Measurements from ENCODE around the gene OPN3. TPM values are rescaled to one million over a fixed set of nuclear protein-coding genes. Genes with fewer than 3 reads are reported as not detected.

Gene OPN3
- total RNA-seq, 1 experiment from 2014 or later = 10.0 TPM

DNA sequence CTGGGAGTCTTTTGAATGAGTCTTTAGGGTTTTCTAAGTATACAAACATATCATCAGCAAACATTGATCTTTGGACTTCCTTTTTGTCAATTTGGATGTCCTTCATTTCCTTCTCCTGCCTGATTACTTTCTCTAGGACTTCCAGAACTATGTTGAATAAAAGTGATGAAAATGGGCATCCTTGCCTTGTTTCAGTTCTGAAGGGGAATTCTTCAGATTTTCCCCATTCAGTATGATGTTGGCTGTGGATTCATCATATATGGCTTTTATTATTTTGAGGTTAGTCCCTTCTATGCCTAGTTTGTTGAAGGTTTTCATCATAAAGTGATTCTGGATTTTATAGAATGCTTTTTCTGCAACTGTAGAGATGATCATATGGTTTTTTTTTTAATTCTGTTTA lies 66.0 kb downstream of the OPN3 start:
- Mint-ChIP-seq H3K27ac (no peak overlapping the region), H3K4me1 (peaks cover 0 to 8% of the 10 kb centered on the region in 2 experiments; a peak in 1 of 4 replicates)
- no peak overlapping the region for H3K14ac ChIP-seq (ENCODE audit: insufficient read depth, low read length)

More for the DNA sequence above, 66.0 kb downstream of the OPN3 start:
- H3K18ac ChIP-seq (ENCODE audit: insufficient read length, low read depth, low read length) = no peak overlapping the region
- H2BK15ac ChIP-seq (ENCODE audit: low read depth, low read length) = no peak overlapping the region
- H2BK120ac ChIP-seq (ENCODE audit: low read depth, low read length, poor library complexity, severe bottlenecking) = no peak overlapping the region
- H3T11ph ChIP-seq (ENCODE audit: low read length) = no peak overlapping the region
- no peak overlapping the region for H3K4ac ChIP-seq (ENCODE audit: low read depth, low read length)
- H3K23ac ChIP-seq (ENCODE audit: insufficient read length, low read depth, low read length) = no peak overlapping the region
- H2AFZ ChIP-seq (ENCODE audit: low read length) = no peak overlapping the region
- no peak overlapping the region for H2BK5ac ChIP-seq (ENCODE audit: insufficient read length, low read length)
- no peaks in the 10 kb centered on the region for H3K9me3 ChIP-seq (ENCODE audit: control insufficient read depth, low read depth, low read length)
- H4K8ac ChIP-seq (replicated peaks; ENCODE audit: insufficient read length, low read depth, low read length) = no peak overlapping the region
- Mint-ChIP-seq H3K9me3 (peaks cover 2 to 4% of the 10 kb centered on the region in 2 experiments; a peak in 4 of 5 replicates), H3K4me3 (no peak overlapping the region), H3K36me3 (ENCODE audit: insufficient read depth in 1 of 3, low read depth in 3 of 3) (peaks cover 0 to 4% (median 0%) of the 10 kb centered on the region in 3 experiments; a peak in 1 of 7 replicates), H3K27me3 (ENCODE audit: low read depth) (no peaks in the 10 kb centered on the region; the same call in 1 of the 2 replicates)
- H4K91ac ChIP-seq (ENCODE audit: insufficient read length, low read depth, low read length) = no peak overlapping the region
- H3K23me2 ChIP-seq (ENCODE audit: insufficient read length, low read depth, low read length, poor library complexity, severe bottlenecking) = no peaks in the 10 kb centered on the region
- H3K4me2 ChIP-seq (ENCODE audit: insufficient read depth, insufficient read length, low read length) = no peak overlapping the region
- no peak overlapping the region for H2BK20ac ChIP-seq (ENCODE audit: low read depth, low read length, poor library complexity, severe bottlenecking)
- no peaks in the 10 kb centered on the region for H3K4me1 ChIP-seq (ENCODE audit: insufficient read depth, low read length)
- H2BK12ac ChIP-seq (ENCODE audit: insufficient read length, low read depth, low read length) = no peak overlapping the region
- H3K27ac ChIP-seq (ENCODE audit: insufficient read length, low read depth, low read length) = no peak overlapping the region
- no peaks in the 10 kb centered on the region for H4K20me1 ChIP-seq (ENCODE audit: control insufficient read depth, insufficient read depth, insufficient read length)
- no peaks in the 10 kb centered on the region for H3K79me1 ChIP-seq (ENCODE audit: insufficient read depth, low read depth, low read length, poor library complexity, severe bottlenecking)
- DNase-seq = no peak
- no peak overlapping the region for H3K9ac ChIP-seq (ENCODE audit: extremely low read depth, insufficient read length, low read length)
- H2AK5ac ChIP-seq (ENCODE audit: insufficient read length, low read length) = no peak overlapping the region
- no peak overlapping the region for H4K5ac ChIP-seq (ENCODE audit: insufficient read length, low read depth, low read length)
- TF ChIP-seq, protein P1, sequence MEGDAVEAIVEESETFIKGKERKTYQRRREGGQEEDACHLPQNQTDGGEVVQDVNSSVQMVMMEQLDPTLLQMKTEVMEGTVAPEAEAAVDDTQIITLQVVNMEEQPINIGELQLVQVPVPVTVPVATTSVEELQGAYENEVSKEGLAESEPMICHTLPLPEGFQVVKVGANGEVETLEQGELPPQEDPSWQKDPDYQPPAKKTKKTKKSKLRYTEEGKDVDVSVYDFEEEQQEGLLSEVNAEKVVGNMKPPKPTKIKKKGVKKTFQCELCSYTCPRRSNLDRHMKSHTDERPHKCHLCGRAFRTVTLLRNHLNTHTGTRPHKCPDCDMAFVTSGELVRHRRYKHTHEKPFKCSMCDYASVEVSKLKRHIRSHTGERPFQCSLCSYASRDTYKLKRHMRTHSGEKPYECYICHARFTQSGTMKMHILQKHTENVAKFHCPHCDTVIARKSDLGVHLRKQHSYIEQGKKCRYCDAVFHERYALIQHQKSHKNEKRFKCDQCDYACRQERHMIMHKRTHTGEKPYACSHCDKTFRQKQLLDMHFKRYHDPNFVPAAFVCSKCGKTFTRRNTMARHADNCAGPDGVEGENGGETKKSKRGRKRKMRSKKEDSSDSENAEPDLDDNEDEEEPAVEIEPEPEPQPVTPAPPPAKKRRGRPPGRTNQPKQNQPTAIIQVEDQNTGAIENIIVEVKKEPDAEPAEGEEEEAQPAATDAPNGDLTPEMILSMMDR (conservative IDR thresholded peaks at IDR 0.05) = no peak
- no peaks in the 10 kb centered on the region for H3K79me2 ChIP-seq (ENCODE audit: insufficient read depth, low read length)
- no peak overlapping the region for H3K56ac ChIP-seq (ENCODE audit: insufficient read length, low read depth, low read length)
- no peaks in the 10 kb centered on the region for H3K27me3 ChIP-seq (ENCODE audit: insufficient read depth, low read length)

Measured in H9 (cell line).